Measurements from ENCODE around the gene OR8D2.

- TF ChIP-seq CTCF (conservative IDR thresholded peaks at IDR 0.05; ENCODE audit: low read depth, low read length): no peak
- TF ChIP-seq EZH2 (IDR thresholded peaks at IDR 0.05; ENCODE audit: low read length, unreplicated experiment): no peak
- TF ChIP-seq EZH2phosphoT487 (IDR thresholded peaks at IDR 0.05; ENCODE audit: borderline replicate concordance, low read length): no peak
Measured at GRCh38 chr11:124327775-124328174, 7.8 kb upstream of the OR8D2 start.
